Measurements from ENCODE around the gene PALLD.
"Not testable (repeated sequence)": the region's sequence is repeated elsewhere in the genome, so short reads cannot be mapped to it uniquely, and the experiment has no call there.

Gene PALLD
- total RNA-seq = 0.42 to 0.91 reads per million in 2 experiments

DNA sequence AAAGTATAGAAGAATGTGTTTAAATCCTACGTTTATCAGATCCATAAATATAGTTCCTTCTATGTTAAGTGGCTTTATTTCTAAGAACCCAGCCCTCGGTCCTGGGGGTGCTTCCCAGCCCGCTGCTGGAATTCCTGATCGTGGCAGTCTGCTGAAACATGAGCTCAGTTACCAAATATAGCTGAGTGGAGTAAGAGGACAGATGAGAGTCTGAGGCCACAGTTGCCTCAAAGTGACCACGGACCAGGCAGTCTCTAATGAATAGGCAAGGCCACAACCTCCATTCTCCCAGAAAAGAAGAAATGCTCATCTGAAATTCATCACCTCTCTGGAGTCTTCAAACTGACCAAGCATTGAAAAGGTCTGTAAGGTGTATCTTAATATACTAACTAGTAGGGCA lies at the start of gene PALLD:
TSS of gene PALLD (plus strand) at position 219 of the 400 bp plus-strand sequence.
- no peak for DNase-seq (ENCODE audit: low read depth)

- not testable (repeated sequence) for DNase-seq (ENCODE audit: low read depth)
Observed at GRCh38 chr4:168449063-168449462, 47.8 kb upstream of the PALLD start.

- no peak for DNase-seq (ENCODE audit: low read depth)
Observed at GRCh38 chr4:168449719-168450452, 47.0 kb upstream of the PALLD start.

DNA sequence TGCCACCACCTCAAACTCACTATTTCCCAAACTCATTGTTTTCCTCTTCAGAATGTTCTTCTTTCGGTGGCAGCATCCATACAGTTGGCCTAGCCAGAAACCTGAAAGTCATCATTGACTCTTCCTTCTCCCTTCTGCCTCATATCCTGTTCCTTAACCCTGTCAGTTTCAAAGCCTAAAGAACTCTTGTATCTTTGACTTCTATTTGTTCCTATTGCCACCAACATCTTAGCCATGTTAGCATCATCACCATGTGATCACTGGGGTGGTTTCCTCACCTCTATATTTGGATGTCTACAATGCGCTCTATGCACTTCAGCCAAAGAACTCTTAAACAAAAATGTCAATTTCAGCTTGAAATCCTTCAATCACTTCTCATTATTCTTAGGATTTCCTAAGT lies 45.5 kb upstream of the PALLD start:
- DNase-seq (ENCODE audit: low read depth) = no peak

- DNase-seq (ENCODE audit: low read depth) = no peak
Observed at GRCh38 chr4:168451744-168452390, 45.0 kb upstream of the PALLD start.

- DNase-seq (ENCODE audit: low read depth) = no peak
Observed at GRCh38 chr4:168453146-168453545, 43.7 kb upstream of the PALLD start.

GRCh38 chr4:168458256-168458655 lies 38.6 kb upstream of the PALLD start:
- not testable (repeated sequence) for DNase-seq (ENCODE audit: low read depth)

- DNase-seq (ENCODE audit: low read depth) = no peak
Observed at GRCh38 chr4:168461821-168462220, 35.0 kb upstream of the PALLD start.

DNA sequence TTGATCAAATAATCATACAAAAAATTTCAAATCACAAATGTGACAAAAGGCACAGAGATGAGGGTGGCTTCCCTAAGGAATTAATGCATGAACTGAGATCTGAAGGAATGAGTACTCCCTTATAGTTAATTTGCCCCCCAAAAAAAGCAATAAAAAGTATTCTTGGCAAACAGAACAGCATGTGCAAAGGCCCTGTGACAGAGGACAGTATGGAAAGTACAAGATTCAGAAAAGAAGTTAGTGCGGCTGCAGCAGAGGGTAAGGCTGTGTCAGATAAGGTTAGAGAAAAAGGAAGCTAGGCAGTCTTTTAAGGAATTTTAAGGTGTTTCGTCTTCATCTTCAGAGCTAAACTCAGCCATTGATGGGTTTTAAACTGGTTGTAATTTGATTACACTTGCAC lies 23.9 kb upstream of the PALLD start:
- no peak for DNase-seq (ENCODE audit: low read depth)

DNA sequence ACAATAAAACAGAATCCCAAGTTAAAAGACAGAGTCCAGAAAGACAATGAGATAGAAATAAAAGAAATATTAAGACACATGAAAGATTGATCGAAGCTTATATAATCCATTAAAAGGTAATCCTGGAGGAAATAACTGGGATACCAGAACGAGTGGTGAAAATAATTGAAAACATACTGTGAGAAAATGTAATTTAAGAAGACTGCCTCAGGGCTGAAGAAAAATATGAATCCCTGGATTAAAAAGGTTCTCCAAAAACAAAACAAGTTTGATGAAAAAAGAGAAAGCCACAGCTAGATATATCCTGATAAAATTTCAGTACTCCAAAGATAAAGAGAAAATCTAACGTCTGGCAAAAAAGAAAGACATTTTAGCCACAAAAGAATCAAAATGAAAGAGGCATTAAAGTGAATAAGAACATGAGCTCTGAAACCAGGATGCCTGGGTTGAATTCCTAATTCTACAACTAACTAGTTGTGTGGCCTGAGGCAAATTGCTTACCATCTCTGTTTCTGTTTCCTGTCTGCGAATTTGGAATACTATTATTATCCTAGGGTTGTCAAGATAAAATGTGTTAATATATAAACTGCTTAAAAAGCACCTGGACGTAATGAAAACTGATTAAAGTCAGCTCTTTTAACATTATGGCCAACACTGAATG lies 22.1 kb upstream of the PALLD start:
- no peak for DNase-seq (ENCODE audit: low read depth)

DNA sequence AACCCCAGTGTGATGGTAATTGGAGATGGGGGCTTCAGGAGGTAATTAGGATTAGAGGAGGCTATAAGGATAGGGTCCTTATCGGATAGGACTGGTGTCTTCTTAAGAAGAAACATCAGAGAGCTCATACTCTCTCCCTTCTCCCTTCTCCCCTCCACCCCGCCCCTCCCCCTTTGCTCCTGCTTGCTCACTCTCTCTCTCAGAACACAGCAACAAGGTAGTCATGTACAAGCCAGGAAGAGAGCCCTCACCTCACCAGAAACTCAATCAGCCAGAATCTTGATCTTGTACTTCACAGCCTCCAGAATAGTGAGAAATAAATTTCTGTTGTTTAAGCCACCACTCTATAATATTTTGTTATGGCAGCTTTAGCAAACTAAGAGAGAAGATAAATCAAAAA lies 21.1 kb upstream of the PALLD start:
- DNase-seq (ENCODE audit: low read depth) = no peak

- no peak for DNase-seq (ENCODE audit: low read depth)
Observed at GRCh38 chr4:168478868-168479267, 18.0 kb upstream of the PALLD start.

GRCh38 chr4:168480931-168481611 lies 15.8 kb upstream of the PALLD start:
- peak; percentile 28 for DNase-seq (ENCODE audit: low read depth)

- DNase-seq (ENCODE audit: low read depth) = no peak
Observed at GRCh38 chr4:168483811-168484210, 13.0 kb upstream of the PALLD start.

- no peak for DNase-seq (ENCODE audit: low read depth)
Observed at GRCh38 chr4:168484626-168485025, 12.2 kb upstream of the PALLD start.

- no peak for DNase-seq (ENCODE audit: low read depth)
Observed at GRCh38 chr4:168485156-168485910, 11.5 kb upstream of the PALLD start.

GRCh38 chr4:168486912-168487281 lies 10.0 kb upstream of the PALLD start:
- DNase-seq (ENCODE audit: low read depth) = no peak

DNA sequence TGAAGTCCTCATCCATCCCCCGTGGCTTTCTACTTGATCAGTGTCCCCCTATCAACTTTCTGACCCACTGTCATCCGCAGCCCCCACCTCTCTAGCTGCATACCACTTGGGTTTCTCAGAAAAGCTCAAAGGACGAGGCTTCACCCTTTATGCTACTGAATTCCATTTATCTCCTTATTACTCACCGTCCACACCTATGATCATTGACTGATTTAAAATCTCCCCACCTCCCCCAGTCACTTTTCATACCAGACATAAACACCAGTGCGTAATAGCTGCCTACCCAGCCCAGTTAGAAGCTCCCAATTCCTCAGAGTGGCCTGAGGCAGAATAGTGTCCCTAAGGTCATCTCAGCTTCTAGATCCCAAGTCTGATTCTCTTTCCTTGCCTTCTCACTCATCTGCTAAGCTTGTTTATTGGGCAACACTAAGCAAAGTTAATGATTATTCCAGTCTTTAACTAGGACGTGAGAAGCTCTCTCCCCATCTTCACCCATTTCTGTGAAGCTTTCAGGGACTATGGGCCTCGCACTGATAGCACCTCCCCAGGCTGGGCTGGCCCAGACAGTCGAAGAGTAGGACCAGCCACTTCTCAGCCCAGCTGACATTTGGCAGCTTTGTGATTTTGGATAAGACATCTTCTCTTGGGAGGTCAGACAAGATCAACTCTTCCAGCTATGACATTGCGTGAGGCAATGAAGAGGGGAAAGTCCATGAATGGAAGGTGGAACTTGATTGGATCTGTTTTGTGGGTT lies 9.4 kb upstream of the PALLD start:
- DNase-seq (ENCODE audit: low read depth) = no peak

DNA sequence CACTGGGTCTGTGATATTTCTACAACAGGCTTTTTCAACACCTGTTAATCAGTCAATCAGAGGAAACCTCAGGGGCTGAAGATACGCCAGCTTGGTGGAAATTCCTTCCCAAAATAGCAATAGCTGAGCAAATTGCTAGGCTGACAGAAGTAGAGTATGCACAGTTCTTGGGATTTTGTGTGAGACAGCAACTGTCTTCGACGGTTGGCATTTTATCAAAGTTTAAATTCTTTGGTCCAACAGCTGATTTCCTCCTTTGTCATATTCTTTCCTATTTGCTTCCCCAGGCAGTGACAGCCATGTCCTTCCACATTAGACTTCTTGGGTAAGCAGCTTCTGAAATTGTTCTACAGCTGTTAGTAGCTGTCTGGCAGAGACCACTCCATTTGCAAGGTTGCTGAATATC lies 8.0 kb upstream of the PALLD start:
- DNase-seq (ENCODE audit: low read depth) = no peak

DNA sequence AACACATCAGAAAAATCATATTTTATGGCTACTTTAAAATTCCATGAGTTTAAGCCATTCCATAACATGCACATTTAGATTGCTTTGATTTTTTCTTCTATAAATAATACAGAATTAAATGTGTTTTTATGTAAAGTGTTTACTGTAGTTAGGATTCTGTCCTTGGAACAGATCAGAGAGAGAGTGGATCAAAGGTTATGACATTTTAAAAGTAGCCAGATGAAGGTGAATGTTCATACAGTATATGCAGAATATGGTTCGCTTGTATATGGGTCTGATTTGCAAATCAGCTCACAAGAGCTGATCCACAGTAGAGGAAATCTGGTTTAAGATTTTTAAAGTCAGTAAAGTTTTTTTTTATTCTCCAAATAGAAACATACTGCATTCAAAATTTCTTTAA lies 7.2 kb upstream of the PALLD start:
- no peak for DNase-seq (ENCODE audit: low read depth)

GRCh38 chr4:168490711-168491110 lies 6.1 kb upstream of the PALLD start:
- no peak for DNase-seq (ENCODE audit: low read depth)

Measured in T follicular helper cell (primary cell).